Right forelimb (tissue), 1 donor: ENCODE data around the gene ADGRB3.
"Not testable (repeated sequence)": the region's sequence is repeated elsewhere in the genome, so short reads cannot be mapped to it uniquely, and the experiment has no call there.

Experiments used
- DNase-seq: peaks from one replicate; pipeline ENCODE4 v3.0.0-alpha.2; 2018

ADGRB3 gene

DNA sequence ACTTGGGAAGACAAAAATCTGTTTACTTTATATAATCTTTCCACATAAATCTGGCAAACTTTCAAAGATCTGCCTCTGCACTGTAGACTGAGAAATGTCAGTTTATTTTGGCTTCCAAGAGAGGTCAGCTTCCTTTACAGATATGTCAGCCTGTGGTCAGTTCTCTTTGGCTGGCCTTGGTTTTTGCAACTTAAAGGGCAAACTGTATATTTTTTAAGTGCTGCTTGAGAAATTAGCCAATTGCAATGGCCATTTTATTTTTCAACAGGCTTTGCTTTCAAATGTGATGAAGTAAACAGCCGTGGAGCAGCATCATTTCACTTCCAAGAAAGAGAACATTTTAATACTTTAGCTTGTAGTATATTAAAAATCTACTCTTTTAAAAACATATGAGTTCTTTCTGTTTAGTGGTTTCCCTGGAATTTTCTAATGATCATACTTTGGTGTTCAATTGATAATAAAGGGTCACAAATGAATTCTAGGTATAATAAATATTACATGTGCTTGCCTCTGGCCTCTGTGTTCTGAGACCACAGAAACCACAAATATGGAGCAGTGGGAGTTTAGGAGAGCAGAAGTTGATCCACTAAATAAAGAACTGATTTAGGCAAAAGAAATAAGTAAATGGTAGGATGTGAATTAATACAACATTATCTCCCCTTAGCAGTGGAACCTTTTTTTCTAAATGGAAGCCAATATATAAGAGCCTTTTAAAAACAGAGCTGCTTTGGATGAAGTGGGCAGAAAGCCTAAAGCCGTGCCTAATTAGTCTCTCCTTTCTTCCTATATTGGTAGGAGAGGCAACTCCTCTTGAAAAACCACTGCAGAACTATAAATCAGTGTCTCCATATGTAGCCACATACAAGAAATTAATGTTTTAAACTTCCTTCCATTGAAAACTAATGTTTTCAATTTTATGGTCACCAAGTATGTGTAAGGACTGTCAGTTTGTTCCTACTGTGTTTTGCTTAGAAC, 16.2 kb downstream of the ADGRB3 start:
- no peak for DNase-seq

DNA sequence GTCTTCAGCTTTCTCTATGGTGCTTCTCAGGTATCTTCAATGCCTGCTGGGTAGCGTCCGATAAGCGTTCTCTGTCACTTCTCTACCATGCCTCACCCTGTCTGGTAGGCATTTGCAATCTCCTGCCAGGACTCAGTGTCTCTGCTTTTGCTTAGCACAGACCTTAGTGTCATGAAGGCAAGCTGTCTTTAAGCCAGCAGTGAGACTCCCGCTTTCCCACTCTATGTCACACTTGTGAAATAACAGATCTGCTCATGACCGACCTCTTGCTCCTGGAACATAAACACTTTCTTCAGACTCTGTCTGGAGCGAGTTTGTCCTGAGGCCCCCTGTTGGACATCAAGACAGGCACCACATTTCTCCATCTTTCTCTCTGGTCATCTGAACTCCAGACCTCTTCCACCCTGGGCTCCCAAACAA, 17.0 kb downstream of the ADGRB3 start:
- no peak for DNase-seq

DNA sequence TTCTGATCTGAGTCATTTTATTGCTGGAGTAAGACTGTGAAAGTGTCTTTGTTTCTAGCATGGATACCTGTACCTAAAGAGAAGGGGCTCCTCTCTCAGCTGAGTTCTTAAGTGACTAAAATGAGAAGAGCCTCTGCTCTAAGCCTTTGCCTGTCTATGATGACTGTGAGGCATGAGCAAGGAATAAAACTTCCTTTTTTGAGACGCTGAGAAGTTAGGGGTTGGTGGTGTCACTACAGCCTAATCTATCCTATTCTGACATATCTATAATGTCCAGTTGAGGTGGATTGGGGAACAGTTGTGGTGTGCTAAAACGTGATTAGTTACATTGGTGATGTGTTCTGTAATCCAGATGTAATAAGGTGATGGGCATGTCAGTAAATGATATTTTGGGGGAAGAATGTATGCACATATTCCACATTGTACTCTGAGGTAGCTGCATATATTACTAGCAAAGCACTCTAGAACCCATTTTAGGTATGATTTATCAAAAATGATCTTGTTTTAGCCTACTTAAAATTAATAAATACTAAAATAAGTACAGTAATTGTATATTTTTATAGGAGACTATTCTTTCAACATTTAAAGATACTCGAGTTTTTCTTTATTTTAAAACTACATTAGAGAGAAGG, 18.1 kb downstream of the ADGRB3 start:
- DNase-seq = no peak

DNA sequence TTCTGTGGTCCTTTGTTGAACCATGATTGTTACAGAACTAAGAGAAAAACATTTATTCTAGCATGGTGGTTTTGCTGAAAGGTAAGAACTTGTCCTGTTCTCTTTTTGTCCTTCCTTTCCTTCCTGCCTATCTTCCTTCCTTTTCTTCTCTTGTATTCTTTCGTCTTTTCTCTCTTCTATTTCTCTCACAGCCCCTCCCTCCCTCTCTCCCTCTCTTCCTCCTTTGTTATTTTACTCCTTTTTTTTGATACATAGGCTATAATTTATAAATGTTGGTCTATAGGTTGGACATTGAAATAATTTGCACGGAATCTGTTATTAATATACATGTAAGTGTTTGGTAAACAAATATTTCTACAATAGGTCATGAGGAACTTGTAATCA, 18.6 kb downstream of the ADGRB3 start:
- DNase-seq = no peak

DNA sequence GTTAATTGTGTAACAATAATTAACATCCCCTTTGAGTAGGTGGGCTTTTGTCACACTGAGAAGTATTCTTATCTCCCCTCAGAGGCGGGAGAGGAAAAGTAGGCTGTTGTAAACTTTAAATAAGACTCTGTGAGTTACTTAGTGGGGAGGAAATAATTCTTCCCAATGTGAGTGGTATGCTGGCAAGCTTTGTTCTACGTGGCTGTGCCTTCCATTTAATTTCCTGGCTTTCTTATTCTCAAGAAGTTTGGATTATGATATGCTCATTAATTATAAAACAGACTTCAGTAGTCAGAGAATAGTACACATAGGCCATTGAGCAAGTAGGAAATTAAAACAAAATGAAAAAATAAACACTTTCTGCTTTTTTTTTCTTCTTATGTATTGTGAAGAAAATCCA, 19.1 kb downstream of the ADGRB3 start:
- DNase-seq = no peak

DNA sequence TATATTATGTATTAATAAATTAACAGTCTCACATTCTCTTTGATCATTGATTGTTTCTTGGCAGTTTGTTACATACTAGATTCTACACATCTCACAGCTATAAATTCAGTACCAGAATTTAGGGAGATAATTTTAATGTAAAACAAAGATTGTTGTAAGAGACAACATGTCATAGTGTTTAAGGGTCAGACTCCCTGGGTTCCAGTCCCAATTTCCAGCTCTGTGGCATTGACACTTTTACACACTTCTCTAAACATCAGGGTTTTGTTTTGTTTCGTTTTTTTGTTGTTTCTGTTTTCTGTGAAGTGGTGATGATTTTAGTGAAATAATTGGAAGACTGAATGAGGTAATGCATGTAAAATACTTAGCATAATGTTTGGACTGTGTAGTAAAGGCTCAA, 19.9 kb downstream of the ADGRB3 start:
- no peak for DNase-seq

DNA sequence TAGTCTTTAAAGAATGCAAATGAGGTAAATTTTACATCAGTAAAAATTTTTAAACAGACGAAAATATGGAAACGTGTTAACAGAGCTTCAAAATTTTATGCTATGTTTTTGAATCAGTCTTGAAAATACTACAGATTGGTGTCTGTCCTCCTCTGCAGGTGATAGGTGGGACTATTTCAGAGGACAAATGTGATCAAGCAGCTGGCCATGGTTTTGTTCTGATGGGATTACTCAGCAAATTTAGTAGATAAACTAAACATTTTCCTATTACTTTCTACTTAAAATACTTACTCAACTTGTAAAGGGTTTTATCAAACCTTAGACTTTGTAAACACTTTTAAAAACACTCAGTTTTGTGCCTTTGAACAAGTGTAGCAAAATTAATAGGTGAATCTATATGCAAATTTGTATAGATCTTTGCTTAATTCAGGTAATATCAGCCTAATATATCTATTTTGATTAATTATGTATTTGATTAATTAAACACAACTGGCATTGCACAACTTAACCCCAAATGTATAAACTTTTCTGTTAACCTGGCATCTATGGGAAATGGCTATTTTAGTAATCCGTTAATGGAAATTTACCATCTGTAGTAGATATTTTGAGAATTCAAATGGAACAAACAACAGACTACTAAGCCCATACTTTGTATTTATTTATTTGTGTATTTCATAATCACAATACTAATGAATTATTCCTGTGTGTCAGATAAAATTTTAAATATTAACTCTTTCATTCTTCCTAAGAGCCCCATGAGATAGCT, 22.5 kb downstream of the ADGRB3 start:
- no peak for DNase-seq

DNA sequence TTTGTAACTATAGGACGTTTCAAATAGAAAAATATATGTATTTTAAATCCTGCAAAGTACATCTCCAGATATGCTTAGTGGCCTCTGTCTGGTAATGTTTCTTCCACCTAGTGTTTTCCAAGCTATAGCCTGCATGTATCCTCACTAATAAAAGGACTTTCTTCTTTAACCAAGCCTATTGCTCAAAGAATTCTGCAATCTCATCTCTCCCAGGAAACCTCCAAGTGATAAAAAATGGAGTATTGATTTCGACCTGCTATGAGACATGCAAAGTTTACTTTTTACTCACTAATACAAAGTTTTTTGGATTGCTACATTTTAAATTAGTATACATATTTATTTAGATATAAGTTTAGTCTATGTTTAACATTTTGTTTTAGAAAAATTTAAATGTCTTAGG, 23.3 kb downstream of the ADGRB3 start:
- DNase-seq = no peak

DNA sequence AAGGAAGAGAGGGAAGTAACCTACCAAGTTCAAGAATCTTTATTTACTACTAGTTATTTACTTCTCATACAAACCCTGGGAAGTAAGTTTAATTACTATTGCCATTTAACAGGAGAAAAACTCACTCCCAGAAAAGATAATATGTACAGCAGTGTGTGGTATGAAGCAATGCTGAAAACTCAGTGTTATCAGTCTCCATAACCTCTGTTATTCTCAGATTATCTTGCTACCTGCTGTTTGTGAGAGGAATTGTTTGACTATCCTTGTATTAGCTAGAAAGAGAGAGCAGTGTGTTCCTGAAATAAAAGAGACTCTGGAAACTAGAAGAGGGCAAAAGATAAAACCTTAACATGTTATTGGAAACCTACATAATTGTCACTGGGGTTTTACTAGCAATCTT, 38.2 kb downstream of the ADGRB3 start:
- no peak for DNase-seq

DNA sequence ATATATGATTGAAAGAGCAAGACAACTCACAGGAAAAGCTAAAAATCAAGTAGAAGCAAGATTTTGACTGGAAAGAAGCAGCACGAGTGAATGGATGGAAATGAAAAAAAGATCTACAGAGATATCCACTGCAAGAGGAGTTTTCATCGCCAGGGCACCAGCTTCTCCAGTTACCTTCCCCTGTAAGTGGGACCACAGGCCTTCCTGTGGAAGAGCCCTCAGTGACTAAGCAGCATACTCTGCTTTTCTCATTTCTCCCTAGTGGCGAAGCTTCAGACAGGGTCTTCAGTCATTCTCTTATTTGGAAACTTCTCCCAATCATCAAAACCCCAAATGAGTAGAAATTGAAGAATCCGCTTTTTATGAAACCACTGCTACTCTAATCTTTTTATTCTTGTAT, 40.5 kb downstream of the ADGRB3 start:
- DNase-seq = no peak

DNA sequence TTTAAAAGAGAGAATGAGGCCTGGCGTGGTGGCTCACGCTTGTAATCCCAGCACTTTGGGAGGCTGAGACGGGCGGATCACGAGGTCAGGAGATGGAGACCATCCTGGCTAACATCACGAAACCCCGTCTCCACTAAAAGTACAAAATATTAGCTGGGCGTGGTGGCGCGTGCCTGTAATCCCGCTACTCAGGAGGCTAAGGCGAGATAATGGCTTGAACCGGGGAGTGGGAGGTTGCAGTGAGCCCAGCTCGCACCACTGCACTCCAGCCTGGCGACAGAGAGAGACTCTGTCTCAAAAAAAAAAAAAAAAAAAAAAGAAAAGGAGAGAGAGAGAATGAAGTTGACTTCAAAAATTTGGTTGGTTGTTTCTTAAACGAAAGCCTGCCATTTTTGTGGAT, 41.0 kb downstream of the ADGRB3 start:
- not testable (repeated sequence) for DNase-seq

DNA sequence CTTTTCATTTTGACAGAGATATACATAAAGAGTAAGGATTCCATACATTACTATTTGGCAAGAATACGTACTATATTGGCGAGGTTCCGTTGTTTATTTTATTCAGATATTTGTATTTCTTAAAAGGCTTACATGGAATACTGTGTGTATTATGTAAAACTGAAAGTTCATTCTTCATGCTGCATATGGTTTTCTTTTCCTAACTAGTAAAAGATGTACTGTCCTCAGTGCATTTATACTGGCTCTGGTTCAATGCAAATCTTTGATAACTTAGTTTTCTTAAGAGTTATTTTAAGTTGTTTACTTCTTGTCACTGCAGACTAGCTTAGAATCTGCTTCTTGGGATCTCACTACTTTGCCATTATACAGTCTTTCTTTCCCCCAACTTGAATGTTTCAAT, 42.0 kb downstream of the ADGRB3 start:
- DNase-seq = no peak

DNA sequence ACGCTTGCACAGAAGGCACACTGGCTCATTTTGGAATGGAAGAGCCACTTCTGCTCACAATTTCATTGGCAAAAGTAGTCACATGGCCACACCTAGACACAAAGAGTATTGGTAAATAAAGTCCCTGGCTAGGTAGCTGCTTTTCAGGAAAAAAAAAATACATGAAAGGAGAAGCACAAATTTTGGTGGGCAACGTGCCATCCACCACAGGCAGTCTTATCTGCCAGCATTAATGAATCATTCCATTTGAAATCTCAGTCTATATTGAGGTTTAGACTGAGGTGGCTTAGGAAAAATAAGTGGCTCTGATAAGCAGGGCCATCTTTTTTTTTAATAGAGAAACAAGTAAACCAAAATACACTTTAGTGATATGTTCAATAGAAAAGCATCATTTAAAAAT, 44.3 kb downstream of the ADGRB3 start:
- no peak for DNase-seq

DNA sequence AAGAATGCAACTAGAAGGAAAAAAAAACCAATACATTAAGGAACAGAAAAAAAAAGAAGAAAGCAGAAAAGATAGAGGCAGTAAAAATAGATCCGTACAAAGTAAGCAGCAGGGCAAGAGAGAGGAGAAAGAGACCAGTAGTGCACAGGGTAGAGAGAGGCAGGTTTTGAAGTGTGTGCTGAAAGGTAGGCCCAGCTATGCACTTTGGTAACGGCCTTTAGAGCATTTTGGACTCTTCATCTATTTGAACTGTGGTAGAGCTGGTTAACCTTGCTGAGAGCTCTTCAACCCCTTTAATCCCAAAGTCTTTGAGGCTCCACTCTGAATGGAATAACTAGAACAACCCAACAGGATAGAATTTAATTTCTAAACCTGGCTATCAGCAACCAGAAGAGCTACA, 45.2 kb downstream of the ADGRB3 start:
- DNase-seq = no peak

DNA sequence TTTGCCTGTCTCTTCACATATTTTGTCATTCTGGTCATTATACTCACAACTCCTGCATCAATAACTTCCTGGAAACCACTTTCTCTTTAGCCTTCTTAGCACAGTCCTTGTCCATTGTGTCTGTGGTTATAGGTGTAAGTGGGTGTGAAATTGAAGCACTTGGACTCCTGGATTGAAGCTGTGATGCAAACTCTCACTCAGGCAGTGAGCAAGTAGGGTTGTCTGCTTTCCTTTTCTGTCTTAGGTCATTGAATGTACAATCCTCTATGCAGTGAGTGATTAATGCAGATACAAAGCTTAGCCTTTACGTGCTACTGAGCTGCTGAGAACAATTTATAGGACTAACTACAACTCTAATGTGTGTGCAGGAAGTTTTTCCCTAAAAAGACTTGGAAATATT, 54.8 kb downstream of the ADGRB3 start:
- DNase-seq = no peak

DNA sequence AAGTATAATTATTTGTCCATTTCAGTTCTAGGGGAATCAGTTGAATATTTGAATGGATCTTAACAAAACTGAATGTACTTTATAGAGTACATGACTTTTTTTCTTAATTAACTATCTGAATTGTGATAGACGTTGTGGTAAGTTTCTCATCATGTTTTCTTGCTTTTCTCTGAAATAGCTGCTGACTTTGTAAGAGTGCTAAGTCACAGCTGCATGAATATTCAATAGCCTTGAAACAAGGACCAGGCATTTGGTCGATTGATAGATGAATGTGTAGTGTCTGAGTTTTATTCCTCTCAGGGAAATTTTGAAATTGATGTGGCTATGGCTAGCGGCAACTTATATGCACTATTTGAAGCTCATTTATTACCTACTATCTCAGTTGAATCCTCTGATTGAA, 56.0 kb downstream of the ADGRB3 start:
- no peak for DNase-seq

DNA sequence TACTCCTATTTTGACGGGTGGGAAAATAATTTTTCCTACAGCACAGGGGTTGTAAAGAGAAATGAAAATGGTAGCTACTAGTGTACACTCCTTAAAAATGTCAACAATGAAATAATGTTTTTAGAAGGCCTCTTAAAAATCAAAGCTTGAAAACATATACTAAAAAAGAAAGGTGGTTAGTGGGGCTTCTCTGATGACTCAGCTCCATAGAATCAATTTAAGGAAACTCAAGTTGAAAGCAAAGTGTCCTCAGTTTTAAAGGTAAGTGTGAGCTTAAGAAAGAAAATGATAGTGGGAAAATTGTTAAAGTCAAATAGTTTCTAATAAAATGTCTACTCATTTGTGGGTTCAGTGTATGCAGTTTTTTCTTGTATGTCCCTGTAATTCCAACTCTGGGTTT, 58.2 kb downstream of the ADGRB3 start:
- no peak for DNase-seq

DNA sequence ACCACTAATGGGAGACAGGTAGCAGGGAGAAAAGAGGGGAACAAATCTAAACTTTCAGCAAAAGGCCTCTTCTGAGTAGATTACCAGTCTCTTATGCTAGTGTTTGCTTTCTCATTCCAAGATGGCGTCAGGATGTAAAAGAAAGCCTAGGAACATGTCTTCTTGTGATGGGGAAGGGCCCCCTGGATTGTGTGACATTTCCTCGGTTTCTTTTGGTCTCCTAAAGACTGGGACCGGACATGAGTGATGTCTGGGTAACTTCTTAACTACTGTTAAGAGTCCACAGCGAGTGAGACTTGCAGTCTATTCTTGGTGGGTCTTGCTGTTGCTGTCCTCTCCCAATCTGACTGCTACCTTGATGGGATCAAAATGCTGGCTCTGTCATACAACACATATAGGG, 60.3 kb downstream of the ADGRB3 start:
- no peak for DNase-seq

DNA sequence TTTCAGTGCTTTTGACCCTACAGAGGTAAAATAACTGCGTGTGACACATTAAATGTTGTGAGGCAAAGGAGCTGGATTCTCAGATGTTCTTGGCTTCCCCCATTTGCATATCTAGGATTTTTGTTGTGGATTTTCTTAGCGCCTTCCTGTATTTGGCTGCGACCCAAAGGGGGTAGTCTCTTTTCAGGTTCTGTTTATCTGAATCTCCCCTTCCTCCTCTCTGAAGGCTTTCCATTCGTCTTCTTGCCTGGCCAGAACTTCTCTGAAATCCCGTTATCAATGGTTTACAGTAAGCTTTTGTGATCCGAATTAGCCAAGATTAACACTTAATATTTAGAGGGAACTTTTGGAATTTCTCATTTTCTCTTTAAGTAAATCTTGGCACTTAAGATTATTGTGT, 60.8 kb downstream of the ADGRB3 start:
- no peak for DNase-seq

DNA sequence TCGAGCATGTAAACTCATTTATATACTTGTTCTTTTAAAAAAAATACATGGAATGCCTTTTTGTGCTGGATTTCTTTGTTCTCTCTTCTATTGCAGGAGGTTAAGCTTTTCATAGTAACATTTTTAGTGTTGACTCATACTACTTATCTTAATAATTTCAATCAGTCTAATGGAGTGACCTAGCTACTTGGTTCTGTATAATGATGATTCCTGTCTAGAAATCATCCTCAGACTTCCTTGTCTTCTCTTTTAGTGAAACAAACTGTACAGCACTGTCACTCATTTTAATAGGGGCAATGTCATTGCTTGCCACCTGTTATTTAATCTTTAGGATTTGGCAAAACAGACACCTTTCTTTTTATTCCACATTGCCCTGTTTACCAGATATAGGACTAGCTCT, 62.3 kb downstream of the ADGRB3 start:
- no peak for DNase-seq

DNA sequence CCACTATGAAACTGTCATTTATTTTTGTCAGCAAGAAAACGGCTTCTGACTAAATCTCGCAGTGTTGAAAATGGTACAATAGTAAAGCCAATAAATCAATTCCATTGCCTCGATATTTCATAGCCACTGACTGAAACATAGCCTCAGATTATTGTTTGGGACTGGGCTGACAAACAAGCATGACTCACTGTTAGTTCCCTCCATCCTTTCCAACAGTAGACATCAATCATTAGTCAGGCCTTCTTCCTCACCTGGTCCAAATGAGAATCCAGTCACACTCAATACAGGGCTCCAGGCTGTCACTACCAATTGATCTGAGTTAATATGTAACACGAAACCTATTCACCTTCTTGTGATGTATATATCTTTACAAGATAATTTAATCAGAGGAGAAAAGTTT, 66.1 kb downstream of the ADGRB3 start:
- DNase-seq = no peak

DNA sequence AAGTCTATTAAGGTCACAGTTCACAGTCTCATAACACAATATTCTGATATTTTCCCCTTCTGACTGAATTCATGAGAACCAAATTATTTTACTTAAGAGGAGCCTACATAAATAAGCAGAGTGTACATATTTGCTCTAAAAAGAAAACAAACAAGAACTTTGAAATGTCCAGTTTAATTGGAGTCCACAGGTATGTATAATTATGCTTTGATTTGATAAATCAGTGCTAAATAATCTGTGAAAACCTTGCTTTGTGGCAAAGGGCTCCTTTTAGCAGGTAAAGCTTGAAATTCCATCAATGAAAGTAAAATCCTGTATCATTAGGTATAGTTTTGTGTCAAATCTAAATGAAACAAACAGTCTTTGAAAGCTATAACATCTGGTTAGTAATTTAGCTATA, 69.4 kb downstream of the ADGRB3 start:
- DNase-seq = no peak

DNA sequence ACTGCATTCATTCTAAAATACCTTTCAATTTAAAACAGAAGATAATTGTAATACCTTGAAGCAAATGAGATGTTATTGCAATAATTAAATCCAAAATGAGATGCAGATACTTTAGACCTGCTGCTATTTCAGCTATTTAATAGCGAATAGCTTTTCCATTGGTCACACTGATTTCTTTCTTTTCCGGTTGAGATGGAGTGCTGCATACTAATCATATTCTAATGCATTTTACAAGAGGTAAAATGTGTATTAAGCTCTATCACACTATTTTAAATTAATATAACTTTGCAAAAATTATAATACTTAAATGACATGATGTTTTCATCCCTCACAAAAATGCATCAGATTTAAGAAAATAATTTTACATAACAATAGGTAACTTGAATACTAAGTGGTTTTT, 74.0 kb downstream of the ADGRB3 start:
- no peak for DNase-seq

DNA sequence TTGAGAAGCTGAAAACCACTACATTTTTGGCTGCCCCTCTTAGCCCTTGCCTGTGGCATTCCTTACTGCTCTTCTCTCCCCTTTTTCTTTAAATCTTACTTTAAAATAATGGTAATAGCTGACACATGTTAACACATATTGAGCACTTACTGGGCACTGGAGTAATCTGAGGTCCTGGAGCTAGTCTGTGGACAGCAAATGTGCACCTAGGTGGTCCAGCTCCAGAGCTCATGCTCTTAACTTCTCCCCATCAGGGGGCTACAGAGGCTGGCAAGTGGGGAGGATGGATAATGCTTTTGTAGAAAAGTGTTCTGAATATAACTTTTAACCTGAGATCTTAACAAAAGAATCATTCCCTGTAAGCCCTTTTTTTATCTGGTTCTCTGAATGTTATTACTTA, 74.8 kb downstream of the ADGRB3 start:
- DNase-seq = no peak
